ENCODE measurements around the gene PPIL4.

PPIL4 gene

GRCh38 chr6:149459761-149460160 is 86.1 kb downstream of the PPIL4 start:
- DNase-seq (ENCODE audit: low read depth in 3 of 3), result no peak

GRCh38 chr6:149458806-149459205 is 87.0 kb downstream of the PPIL4 start:
- DNase-seq (ENCODE audit: low read depth in 3 of 3), result no peak

- DNase-seq (ENCODE audit: low read depth in 3 of 3), result no peak
These were observed 87.6 kb downstream of the PPIL4 start for GRCh38 chr6:149458196-149458595.

GRCh38 chr6:149457316-149457884 is 88.4 kb downstream of the PPIL4 start:
- no peak for DNase-seq (ENCODE audit: low read depth in 3 of 3)

GRCh38 chr6:149456311-149457021 is 89.4 kb downstream of the PPIL4 start:
- no peak for DNase-seq (ENCODE audit: low read depth in 3 of 3)

- no peak for DNase-seq (ENCODE audit: low read depth in 3 of 3)
These were observed 90.7 kb downstream of the PPIL4 start for GRCh38 chr6:149455031-149455732.

Data from stimulated activated CD4-positive, alpha-beta T cell treated with anti-CD3 and anti-CD28 coated beads, TNF-alpha, amount 100 ng/mL, for 48 hours (primary cell).